Measurements from ENCODE around the gene GPHN. TPM values are rescaled to one million over a fixed set of nuclear protein-coding genes. Genes with fewer than 3 reads are reported as not detected.

GPHN gene
- total RNA-seq, 2 experiments from 2014 or later = 26.3 to 26.6 TPM

DNA sequence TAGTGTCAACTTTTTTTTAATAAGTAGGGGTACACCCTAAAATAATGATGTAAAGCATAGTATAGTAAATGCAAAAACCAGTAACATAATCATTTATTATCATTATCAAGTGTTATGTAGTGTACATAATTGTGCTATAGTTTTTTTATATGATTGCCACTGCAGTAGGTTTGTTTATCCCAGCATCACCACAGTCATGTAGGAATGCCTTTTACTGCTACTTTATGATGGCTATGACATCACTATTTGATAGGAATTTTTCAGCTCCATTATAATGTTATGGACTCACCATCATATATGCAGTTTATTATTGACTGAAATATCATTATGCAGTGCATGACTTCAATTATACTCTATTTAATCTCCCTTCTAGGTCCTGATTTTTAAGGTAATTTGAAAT is 121.6 kb downstream of the GPHN start:
- intact Hi-C loops (cut with micrococcal nuclease) = loop anchor here (10.0 kb wide), 1 partner anchor 485 kb away; no protein-coding TSS in a partner anchor
- Mint-ChIP-seq H3K4me3 (no peak overlapping the region), H3K27ac (no peak overlapping the region), H3K4me1 (ENCODE audit: low read depth) (no peaks in the 10 kb centered on the region), H3K9me3 (peaks cover 1% of the 10 kb centered on the region), H3K27me3 (no peaks in the 10 kb centered on the region), H3K36me3 (ENCODE audit: low read depth) (peaks cover 1% of the 10 kb centered on the region)
- CTCF ChIA-PET = no interaction called here
- POLR2A ChIA-PET = no interaction called here
- TF ChIP-seq CTCF (IDR thresholded peaks at IDR 0.05) = no peak
- ATAC-seq = no peak
- no peak for DNase-seq

GRCh38 chr14:66634876-66635275 is 126.9 kb downstream of the GPHN start:
- intact Hi-C loops (cut with micrococcal nuclease) = no loop called here
- POLR2A ChIA-PET = no interaction called here
- no peak overlapping the region for H3K27ac Mint-ChIP-seq
- H3K4me3 Mint-ChIP-seq = no peak overlapping the region
- no peaks in the 10 kb centered on the region for H3K27me3 Mint-ChIP-seq
- TF ChIP-seq CTCF (IDR thresholded peaks at IDR 0.05) = no peak
- ATAC-seq = no peak
- H3K36me3 Mint-ChIP-seq (ENCODE audit: low read depth) = peaks cover 1% of the 10 kb centered on the region
- no peak for DNase-seq
- peaks cover 4% of the 10 kb centered on the region for H3K4me1 Mint-ChIP-seq (ENCODE audit: low read depth)
- CTCF ChIA-PET = interaction anchor here (2.0 kb wide), 1 partner anchor 10 kb away, joined by 6 read pairs; no protein-coding TSS in a partner anchor
- H3K9me3 Mint-ChIP-seq = peaks cover 1% of the 10 kb centered on the region

DNA sequence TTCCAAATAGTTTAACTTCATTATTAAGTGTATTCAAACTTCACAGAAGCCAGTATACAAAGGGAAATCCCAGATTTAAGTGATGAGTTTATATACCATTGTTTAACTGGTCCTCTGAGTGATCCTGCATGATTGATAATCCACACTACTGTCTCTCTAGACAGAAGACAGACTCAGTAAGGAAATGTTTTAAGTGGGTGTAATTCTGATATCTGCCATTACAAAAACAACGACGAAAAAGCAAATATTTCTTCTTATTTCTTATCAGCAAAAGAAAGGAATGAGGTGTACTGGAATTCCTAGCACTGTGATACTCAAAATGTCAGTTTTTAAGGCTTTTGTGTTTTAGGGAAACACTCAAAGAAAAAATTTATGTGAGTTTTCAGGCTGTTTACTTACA is 127.5 kb downstream of the GPHN start:
- H3K4me3 Mint-ChIP-seq = no peak overlapping the region
- ATAC-seq (no peak), DNase-seq (no peak)
- intact Hi-C loops (cut with micrococcal nuclease) = no loop called here
- H3K4me1 Mint-ChIP-seq (ENCODE audit: low read depth) = peaks cover 4% of the 10 kb centered on the region
- H3K27ac Mint-ChIP-seq = no peak overlapping the region
- H3K27me3 Mint-ChIP-seq = no peaks in the 10 kb centered on the region
- no peaks in the 10 kb centered on the region for H3K9me3 Mint-ChIP-seq
- CTCF ChIA-PET = interaction anchor here (2.0 kb wide), 1 partner anchor 11 kb away, joined by 6 read pairs; no protein-coding TSS in a partner anchor
- TF ChIP-seq CTCF (IDR thresholded peaks at IDR 0.05) = no peak
- POLR2A ChIA-PET = no interaction called here
- peaks cover 1% of the 10 kb centered on the region for H3K36me3 Mint-ChIP-seq (ENCODE audit: low read depth)

DNA sequence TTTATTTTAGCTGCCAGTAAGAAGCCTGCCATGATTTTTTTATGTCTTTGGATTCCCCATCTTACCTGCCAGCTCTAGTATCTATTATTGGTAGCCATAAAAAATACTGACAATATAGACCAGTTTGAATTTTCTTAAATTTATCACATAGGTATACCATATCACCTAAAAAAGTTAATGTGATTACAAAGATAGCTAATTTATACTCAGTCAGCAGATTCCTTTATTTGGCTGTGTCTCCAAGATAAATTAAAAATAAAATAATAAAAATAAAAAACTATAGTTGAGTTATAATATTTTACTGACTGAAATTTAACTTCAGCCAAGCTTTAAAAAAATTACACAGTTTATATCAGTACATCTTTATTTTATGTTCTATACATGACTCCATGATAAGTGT is 128.3 kb downstream of the GPHN start:
- ChIA-PET CTCF (no interaction called here), POLR2A (no interaction called here)
- H3K27me3 Mint-ChIP-seq = no peaks in the 10 kb centered on the region
- no peak for TF ChIP-seq CTCF (IDR thresholded peaks at IDR 0.05)
- no peak overlapping the region for H3K27ac Mint-ChIP-seq
- intact Hi-C loops (cut with micrococcal nuclease) = no loop called here
- H3K4me1 Mint-ChIP-seq (ENCODE audit: low read depth) = peaks cover 4% of the 10 kb centered on the region
- H3K9me3 Mint-ChIP-seq = no peaks in the 10 kb centered on the region
- H3K36me3 Mint-ChIP-seq (ENCODE audit: low read depth) = peaks cover 1% of the 10 kb centered on the region
- ATAC-seq (no peak), DNase-seq (no peak)
- H3K4me3 Mint-ChIP-seq = no peak overlapping the region

DNA sequence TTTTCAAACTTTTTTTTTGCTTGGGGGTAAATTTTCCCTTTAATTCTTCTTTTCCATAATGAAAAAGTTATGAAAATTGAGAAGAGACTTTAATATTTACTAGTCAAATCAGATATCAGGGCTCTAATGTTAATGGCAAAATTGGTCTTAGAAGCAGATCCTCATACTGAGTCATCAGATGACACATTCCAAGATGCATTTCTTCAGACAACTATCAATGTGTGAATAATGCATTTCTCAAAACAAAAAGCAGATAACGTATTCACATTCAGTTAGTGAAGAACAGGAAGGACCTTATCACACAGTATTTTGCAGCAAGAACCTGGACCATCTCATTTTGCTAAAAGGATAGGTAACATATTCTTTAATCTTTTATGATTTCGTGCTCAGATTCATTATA is 130.7 kb downstream of the GPHN start:
- no peak overlapping the region for H3K4me3 Mint-ChIP-seq
- no peak for DNase-seq
- H3K27me3 Mint-ChIP-seq = no peaks in the 10 kb centered on the region
- CTCF ChIA-PET = no interaction called here
- no peaks in the 10 kb centered on the region for H3K36me3 Mint-ChIP-seq (ENCODE audit: low read depth)
- no peak for ATAC-seq
- TF ChIP-seq CTCF (IDR thresholded peaks at IDR 0.05) = no peak
- intact Hi-C loops (cut with micrococcal nuclease) = no loop called here
- no peaks in the 10 kb centered on the region for H3K9me3 Mint-ChIP-seq
- H3K4me1 Mint-ChIP-seq (ENCODE audit: low read depth) = peaks cover 4% of the 10 kb centered on the region
- POLR2A ChIA-PET = no interaction called here
- H3K27ac Mint-ChIP-seq = no peak overlapping the region

All from activated CD8-positive, alpha-beta T cell treated with anti-CD3 and anti-CD28 coated beads for 36 hours (primary cell).